AG09319 (cell line): ENCODE results near the gene EHF.

Experiments used
- DNase-seq: peaks from one replicate; pipeline ENCODE4 v3.0.0-alpha.2; 2010; ENCODE audit warnings: low read depth; ENCODE audit errors: extremely low read depth
- CTCF ChIP-seq: IDR thresholded peaks from 2 replicates; pipeline ENCODE4 v1.5.1; 2011; ENCODE audit warnings: low read depth, mild to moderate bottlenecking, inconsistent platforms, low read length, moderate library complexity

The EHF gene

GRCh38 chr11:34616830-34617504, 3.9 kb upstream of the EHF start:
- no peak for DNase-seq
- TF ChIP-seq CTCF: no peak

DNA sequence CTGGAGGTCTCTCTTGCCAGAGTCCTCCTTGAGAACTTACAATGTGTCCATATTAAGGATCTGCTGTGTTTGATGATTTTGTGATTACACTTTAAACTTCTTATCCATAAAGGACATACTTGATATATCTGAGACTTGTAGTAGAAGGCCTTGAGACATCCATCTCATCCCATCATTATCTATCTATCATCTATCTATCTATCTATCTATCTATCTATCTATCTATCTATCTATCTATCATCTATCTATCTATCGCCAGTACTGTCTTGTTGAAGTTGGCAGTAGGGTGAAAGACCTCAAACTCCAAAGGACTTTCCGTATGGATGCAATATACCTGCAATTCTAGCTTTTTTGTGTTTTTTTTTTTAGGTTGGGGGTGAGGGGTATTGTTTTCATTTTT, 2.5 kb upstream of the EHF start:
- TF ChIP-seq CTCF: no peak

GRCh38 chr11:34619062-34619516, 1.8 kb upstream of the EHF start:
- TF ChIP-seq CTCF: no peak
- no peak for DNase-seq

More for the DNA sequence above, 2.5 kb upstream of the EHF start:
- no peak for DNase-seq

DNA sequence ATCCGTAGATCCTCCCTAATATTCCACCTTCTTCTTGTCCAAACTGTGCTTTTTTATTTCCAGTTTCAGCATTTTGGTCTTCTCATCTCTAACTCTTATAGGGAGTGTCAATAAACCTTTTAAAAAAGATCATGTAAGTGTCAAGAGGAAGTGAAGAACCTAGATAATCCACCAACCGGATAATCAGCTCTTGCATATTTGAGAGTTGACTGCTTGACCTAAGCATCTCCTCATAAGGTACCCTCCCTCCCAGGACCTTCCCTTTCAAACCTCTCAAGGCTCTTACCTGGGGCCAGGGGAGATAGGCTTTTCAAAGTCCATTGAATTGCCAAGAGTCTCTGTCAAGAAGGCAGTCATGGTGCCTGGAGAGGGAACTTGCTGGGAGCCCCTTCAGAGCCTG, 691 bp upstream of the EHF start:
- DNase-seq: no peak
- no peak for TF ChIP-seq CTCF

DNA sequence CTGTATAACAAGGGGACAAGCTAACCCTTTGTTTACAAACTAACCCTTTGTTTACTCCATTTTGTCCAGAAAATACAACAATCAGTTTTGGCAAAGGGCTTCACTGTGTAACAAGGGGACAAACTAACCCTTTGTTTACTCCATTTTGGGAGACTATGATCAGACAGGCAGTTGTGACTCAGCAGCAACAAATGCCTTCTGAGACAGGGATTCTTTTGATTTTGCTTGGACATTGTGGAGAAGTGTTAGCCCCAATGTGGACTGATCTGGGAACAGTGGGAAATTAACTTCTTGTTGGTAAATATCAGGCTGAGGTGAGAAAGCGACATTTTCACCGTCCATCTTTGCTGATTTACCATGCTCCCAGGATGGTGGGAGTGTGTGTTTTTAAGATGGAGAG, 983 bp downstream of the EHF start:
- DNase-seq: no peak
- no peak for TF ChIP-seq CTCF

- DNase-seq: no peak
- no peak for TF ChIP-seq CTCF
These were observed 2.6 kb downstream of the EHF start for GRCh38 chr11:34623463-34623862.

- DNase-seq: no peak
These were observed 3.2 kb downstream of the EHF start for GRCh38 chr11:34624069-34624468.

More at GRCh38 chr11:34624069-34624468, 3.2 kb downstream of the EHF start:
- TF ChIP-seq CTCF: no peak
